Glomerular endothelial cell (primary cell): ENCODE results near the gene STOML2. TPM values are rescaled to one million over a fixed set of nuclear protein-coding genes. Genes with fewer than 3 reads are reported as not detected.
A peak's percentile ranks its signal among the peaks of the same experiment; 100 is the strongest.
"Not testable (repeated sequence)": the region's sequence is repeated elsewhere in the genome, so short reads cannot be mapped to it uniquely, and the experiment has no call there.

Source experiments
- DNase-seq: peaks from one replicate; pipeline ENCODE4 v3.0.0-alpha.2; 2011; ENCODE audit warnings: low read depth, low spot score; ENCODE audit errors: extremely low read depth
- total RNA-seq: library from RNA; depleted of rRNA; stranded (reverse); fragments of >200 nt; gene quantifications from 2 replicates; pipeline ENCODE4 v1.2.3, GENCODE V29; 2015

STOML2 gene
- total RNA-seq, result 111 and 129 TPM in 2 replicates

GRCh38 chr9:35102769-35103659 is at the start of gene STOML2:
STOML2 (minus strand) TSS chr9:35103131; CDS start chr9:35103094, 37 bp downstream.
- peak; percentile 87 for DNase-seq

- not testable (repeated sequence) for DNase-seq
These were observed 45.1 kb upstream of the STOML2 start for GRCh38 chr9:35147941-35148563.

- DNase-seq, result no peak
These were observed 39.1 kb upstream of the STOML2 start for GRCh38 chr9:35142037-35142436.

- DNase-seq, result no peak
These were observed 37.2 kb upstream of the STOML2 start for GRCh38 chr9:35140093-35140492.

- DNase-seq, result no peak
These were observed 33.9 kb upstream of the STOML2 start for GRCh38 chr9:35136866-35137265.

- DNase-seq, result no peak
These were observed 33.1 kb upstream of the STOML2 start for GRCh38 chr9:35135988-35136387.

GRCh38 chr9:35134920-35135319 is 32.0 kb upstream of the STOML2 start:
- DNase-seq, result no peak

GRCh38 chr9:35116898-35117551 is 14.1 kb upstream of the STOML2 start:
- peak; percentile 84 for DNase-seq

- DNase-seq, result no peak
These were observed 13.6 kb upstream of the STOML2 start for GRCh38 chr9:35116539-35116897.

GRCh38 chr9:35115680-35116538 is 13.0 kb upstream of the STOML2 start, which contains the start of gene ATOSB:
ATOSB (minus strand) TSS chr9:35115862; CDS start chr9:35108274, 7,588 bp downstream.
- DNase-seq, result peak; percentile 81

GRCh38 chr9:35114840-35115628 is 12.1 kb upstream of the STOML2 start:
- DNase-seq, result no peak

- DNase-seq, result no peak
These were observed 11.3 kb upstream of the STOML2 start for GRCh38 chr9:35114113-35114839.

GRCh38 chr9:35112257-35113020 is 9.5 kb upstream of the STOML2 start:
- DNase-seq, result no peak

GRCh38 chr9:35111001-35111933 is 8.3 kb upstream of the STOML2 start:
- peak; percentile 84 for DNase-seq

- no peak for DNase-seq
These were observed 7.4 kb upstream of the STOML2 start for GRCh38 chr9:35110327-35110761.

GRCh38 chr9:35108946-35109575 is 6.1 kb upstream of the STOML2 start:
- no peak for DNase-seq

GRCh38 chr9:35108461-35108860 is 5.5 kb upstream of the STOML2 start:
- no peak for DNase-seq
